HCT116 (cell line): ENCODE data around the gene LRP4. TPM values are rescaled to one million over a fixed set of nuclear protein-coding genes. Genes with fewer than 3 reads are reported as not detected.

Experiments used
- ATAC-seq: fragments of 200-7000 bp; cut with Tn5 transposase; 2 replicates; pipeline ENCODE4 v1.9.1; 2020; ENCODE audit warnings: mild to moderate bottlenecking, moderate library complexity
- BruUV-seq: library from RNA; stranded (reverse); fragments of 400-500 nt; replicated peaks from 2 replicates; lab custom pipeline; 2021; lab: Mats Ljungman, UMichigan
- CTCF ChIA-PET: fragments of 300-600 bp; sonication (Branson Sonifier 250); formaldehyde crosslinking; loops from one replicate; lab custom pipeline; 2021; ENCODE audit warnings: antibody characterized with exemption; lab: Charles Lee
- POLR2A ChIA-PET: fragments of 300-600, 350-600 bp; sonication (Branson Sonifier 250); formaldehyde crosslinking; loops from one replicate; lab custom pipeline; 2021; ENCODE audit warnings: antibody characterized with exemption; lab: Charles Lee
- RAD21 ChIA-PET, 2 experiments: fragments of 300-600 bp; sonication (Branson Sonifier 250); formaldehyde crosslinking; loops; one replicate each; lab custom pipeline; 2023; ENCODE audit warnings: low total read pairs in 2 of 2; ENCODE audit not compliant: uncharacterized antibody in 2 of 2, unreplicated experiment in 2 of 2, low non-redundant PET in 1 of 2; lab: Charles Lee
- DNase-seq: peaks from one replicate; pipeline ENCODE4 v3.0.0-alpha.2; 2010; ENCODE audit warnings: low read depth, low spot score
- H2AFZ ChIP-seq: fragments of 200-600 bp; shearing (Covaris generic), sonication (generic); 2 replicates; pipeline ENCODE4 v1.6.1; 2017; ENCODE audit warnings: low read depth, mixed run types, mixed read lengths, antibody characterized with exemption, low read length; ENCODE audit not compliant: poor library complexity, severe bottlenecking
- H3K27ac ChIP-seq: 2 replicates; pipeline ENCODE4 v1.5.1; 2012; ENCODE audit warnings: low read depth, low read length
- H3K27me3 ChIP-seq: fragments of 200-600 bp; sonication (generic); 2 replicates; pipeline ENCODE4 v1.6.1; 2016; ENCODE audit warnings: mixed run types, low read length, mixed read lengths; ENCODE audit not compliant: insufficient read depth
- H3K36me3 ChIP-seq, 2 experiments: fragments of 200-500 bp in 1 of 2; fragments of 200-600 bp in 1 of 2; sonication (Bioruptor generic) in 1 of 2; sonication (generic) in 1 of 2; 2 replicates each; pipeline versions ENCODE4 v1.5.1 to v1.6.1; 2014 to 2016; ENCODE audit warnings: low read length in 2 of 2, inconsistent platforms in 1 of 2, mixed read lengths in 1 of 2, mixed run types in 1 of 2; ENCODE audit not compliant: insufficient read depth in 2 of 2, control insufficient read depth in 1 of 2
- H3K4me1 ChIP-seq, 2 experiments: fragments of 200-600 bp in 1 of 2; sonication (generic) in 1 of 2; 2 replicates each; pipeline versions ENCODE4 v1.5.1 to v1.6.1; 2012 to 2017; ENCODE audit warnings: low read length in 2 of 2, inconsistent platforms in 1 of 2, mild to moderate bottlenecking in 1 of 2, mixed read lengths in 1 of 2, mixed run types in 1 of 2, moderate library complexity in 1 of 2; ENCODE audit not compliant: insufficient read depth in 2 of 2, control insufficient read depth in 1 of 2
- H3K4me2 ChIP-seq: fragments of 200-600 bp; sonication (generic); 2 replicates; pipeline ENCODE4 v1.6.1; 2017; ENCODE audit warnings: mixed run types, low read length, mixed read lengths
- H3K4me3 ChIP-seq, 2 experiments: fragments of 200-600 bp in 1 of 2; sonication (generic) in 1 of 2; replicated peaks in 1 of 2; 2 replicates each; pipeline ENCODE4 v1.5.1; 2011 to 2016; ENCODE audit warnings: low read length in 2 of 2, control low read depth in 1 of 2, low read depth in 1 of 2, mild to moderate bottlenecking in 1 of 2, mixed read lengths in 1 of 2, mixed run types in 1 of 2
- H3K79me2 ChIP-seq: fragments of 200-600 bp; sonication (generic); 2 replicates; pipeline ENCODE4 v1.6.1; 2017; ENCODE audit warnings: mild to moderate bottlenecking, mixed run types, low read length, moderate library complexity, mixed read lengths; ENCODE audit not compliant: insufficient read depth
- H3K9ac ChIP-seq: fragments of 200-600 bp; sonication (generic); 2 replicates; pipeline ENCODE4 v1.6.1; 2016; ENCODE audit warnings: low read length, mixed read lengths
- H3K9me2 ChIP-seq: fragments of 200-600 bp; sonication (generic), shearing (Covaris generic); 2 replicates; pipeline ENCODE4 v1.6.1; 2017; ENCODE audit warnings: mixed run types, mild to moderate bottlenecking, moderate library complexity; ENCODE audit not compliant: insufficient read depth
- H3K9me3 ChIP-seq, 2 experiments: fragments of 200-500 bp in 1 of 2; fragments of 200-600 bp in 1 of 2; sonication (Bioruptor generic) in 1 of 2; sonication (generic) in 1 of 2; 2 replicates each; pipeline ENCODE4 v1.6.1; 2014 to 2017; ENCODE audit warnings: low read length in 2 of 2, mixed read lengths in 2 of 2, inconsistent platforms in 1 of 2, low read depth in 1 of 2, mild to moderate bottlenecking in 1 of 2, mixed run types in 1 of 2, moderate library complexity in 1 of 2; ENCODE audit not compliant: control insufficient read depth in 1 of 2, insufficient read depth in 1 of 2
- H4K20me1 ChIP-seq: fragments of 200-600 bp; sonication (generic), shearing (Covaris generic); 2 replicates; pipeline ENCODE4 v1.6.1; 2017; ENCODE audit warnings: mixed run types, mild to moderate bottlenecking, moderate library complexity; ENCODE audit not compliant: insufficient read depth
- ATF3 ChIP-seq: IDR thresholded peaks from 2 replicates; pipeline ENCODE4 v1.6.1; 2012
- CBX3 ChIP-seq: IDR thresholded peaks from 2 replicates; pipeline ENCODE4 v1.6.1; 2012; ENCODE audit warnings: low read depth
- EZH2 ChIP-seq: fragments of 200-600 bp; sonication (generic); IDR thresholded peaks from 2 replicates; pipeline ENCODE4 v1.6.1; 2017; ENCODE audit warnings: antibody characterized with exemption, mixed run types
- EZH2phosphoT487 ChIP-seq: fragments of 200-600 bp; IDR thresholded peaks from 2 replicates; pipeline ENCODE4 v1.6.1; 2018; ENCODE audit warnings: antibody characterized with exemption, borderline replicate concordance
- RAD21 ChIP-seq: IDR thresholded peaks from 2 replicates; pipeline ENCODE4 v1.6.1; 2012; ENCODE audit warnings: low read depth, mild to moderate bottlenecking
- SRF ChIP-seq: IDR thresholded peaks from 2 replicates; pipeline ENCODE4 v1.6.1; 2012; ENCODE audit warnings: low read depth
- TCF7L2 ChIP-seq: IDR thresholded peaks from 2 replicates; pipeline ENCODE4 v1.7.0; 2011; ENCODE audit warnings: borderline replicate concordance, inconsistent platforms; ENCODE audit not compliant: insufficient read depth, insufficient read length; ENCODE audit errors: extremely low read depth
- intact Hi-C: fragments of 100-400 bp; cut with micrococcal nuclease; formaldehyde crosslinking; loops from 2 replicates; pipeline ENCODE4 v1.10.0; 2022
- total RNA-seq: library from RNA; stranded (reverse); gene quantifications from one replicate; pipeline ENCODE4 v1.2.1, GENCODE V29; 2021; ENCODE audit not compliant: unreplicated experiment
- TF ChIP-seq, protein P1 (sequence below): IDR thresholded peaks from 2 replicates; pipeline ENCODE4 v1.6.1; 2012; ENCODE audit warnings: low read depth

Gene LRP4
- total RNA-seq, 1 experiment from 2014 or later, result 7.4 TPM

DNA sequence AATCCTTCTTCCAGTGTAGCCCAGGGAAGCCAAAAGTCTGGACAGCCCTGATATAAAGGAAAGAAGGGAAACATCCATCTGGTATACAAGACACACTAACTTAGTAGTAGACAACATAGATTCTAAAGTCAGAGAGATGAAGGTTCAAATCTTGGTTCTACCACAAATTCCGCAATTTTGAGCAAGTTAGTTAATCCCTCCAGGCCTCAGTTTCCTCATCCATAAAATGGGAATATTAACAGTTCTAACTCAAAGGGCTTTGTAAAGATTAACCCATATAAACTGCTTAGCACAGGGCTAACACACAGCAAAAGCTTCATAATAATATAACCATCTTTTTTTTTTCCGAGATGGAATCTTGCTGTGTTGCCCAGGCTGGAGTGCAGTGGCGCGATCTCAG, 10.7 kb downstream of the LRP4 start:
- H3K9me2 ChIP-seq, result no peaks in the 10 kb centered on the region
- no peaks in the 10 kb centered on the region for H3K79me2 ChIP-seq
- H3K4me3 ChIP-seq, result no peak overlapping the region
- no peak for TF ChIP-seq SRF
- TF ChIP-seq CBX3, result no peak
- TF ChIP-seq EZH2phosphoT487, result no peak
- no peak for TF ChIP-seq ATF3
- no peak for TF ChIP-seq EZH2
- TF ChIP-seq, protein P1, sequence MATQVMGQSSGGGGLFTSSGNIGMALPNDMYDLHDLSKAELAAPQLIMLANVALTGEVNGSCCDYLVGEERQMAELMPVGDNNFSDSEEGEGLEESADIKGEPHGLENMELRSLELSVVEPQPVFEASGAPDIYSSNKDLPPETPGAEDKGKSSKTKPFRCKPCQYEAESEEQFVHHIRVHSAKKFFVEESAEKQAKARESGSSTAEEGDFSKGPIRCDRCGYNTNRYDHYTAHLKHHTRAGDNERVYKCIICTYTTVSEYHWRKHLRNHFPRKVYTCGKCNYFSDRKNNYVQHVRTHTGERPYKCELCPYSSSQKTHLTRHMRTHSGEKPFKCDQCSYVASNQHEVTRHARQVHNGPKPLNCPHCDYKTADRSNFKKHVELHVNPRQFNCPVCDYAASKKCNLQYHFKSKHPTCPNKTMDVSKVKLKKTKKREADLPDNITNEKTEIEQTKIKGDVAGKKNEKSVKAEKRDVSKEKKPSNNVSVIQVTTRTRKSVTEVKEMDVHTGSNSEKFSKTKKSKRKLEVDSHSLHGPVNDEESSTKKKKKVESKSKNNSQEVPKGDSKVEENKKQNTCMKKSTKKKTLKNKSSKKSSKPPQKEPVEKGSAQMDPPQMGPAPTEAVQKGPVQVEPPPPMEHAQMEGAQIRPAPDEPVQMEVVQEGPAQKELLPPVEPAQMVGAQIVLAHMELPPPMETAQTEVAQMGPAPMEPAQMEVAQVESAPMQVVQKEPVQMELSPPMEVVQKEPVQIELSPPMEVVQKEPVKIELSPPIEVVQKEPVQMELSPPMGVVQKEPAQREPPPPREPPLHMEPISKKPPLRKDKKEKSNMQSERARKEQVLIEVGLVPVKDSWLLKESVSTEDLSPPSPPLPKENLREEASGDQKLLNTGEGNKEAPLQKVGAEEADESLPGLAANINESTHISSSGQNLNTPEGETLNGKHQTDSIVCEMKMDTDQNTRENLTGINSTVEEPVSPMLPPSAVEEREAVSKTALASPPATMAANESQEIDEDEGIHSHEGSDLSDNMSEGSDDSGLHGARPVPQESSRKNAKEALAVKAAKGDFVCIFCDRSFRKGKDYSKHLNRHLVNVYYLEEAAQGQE, result no peak
- no peak for TF ChIP-seq RAD21
- no peak for TF ChIP-seq TCF7L2
- DNase-seq (no peak), ATAC-seq (no peak)
- no TSS peak for BruUV-seq
- RAD21 ChIA-PET, result no interaction called here
- H3K4me2 ChIP-seq, result no peak overlapping the region
- intact Hi-C loops, result no loop called here
- CTCF ChIA-PET, result no interaction called here
- H3K36me3 ChIP-seq, result no peaks in the 10 kb centered on the region
- H2AFZ ChIP-seq, result no peak overlapping the region
- POLR2A ChIA-PET, result no interaction called here
- no peak overlapping the region for H3K9ac ChIP-seq
- H4K20me1 ChIP-seq, result no peaks in the 10 kb centered on the region
- no peaks in the 10 kb centered on the region; a peak in 1 of 4 replicates for H3K4me1 ChIP-seq
- no peak overlapping the region for H3K27ac ChIP-seq
- no peaks in the 10 kb centered on the region for H3K27me3 ChIP-seq
- H3K9me3 ChIP-seq, result no peaks in the 10 kb centered on the region
